GM12874 (cell line): ENCODE measurements around the gene MB21D2.

Experiments
- CTCF ChIP-seq: IDR thresholded peaks from 2 replicates; pipeline ENCODE4 v1.5.1; 2011; ENCODE audit warnings: low read depth, mild to moderate bottlenecking, control low read depth, low read length, moderate library complexity; ENCODE audit not compliant: insufficient read depth

The MB21D2 gene

GRCh38 chr3:192840143-192840836 is 77.4 kb downstream of the MB21D2 start:
- no peak for TF ChIP-seq CTCF

GRCh38 chr3:192835818-192836815 is 81.5 kb downstream of the MB21D2 start:
- no peak for TF ChIP-seq CTCF

- no peak for TF ChIP-seq CTCF
Measured at GRCh38 chr3:192834428-192834827, 83.2 kb downstream of the MB21D2 start.

- TF ChIP-seq CTCF: no peak
Measured at GRCh38 chr3:192833177-192833890, 84.3 kb downstream of the MB21D2 start.

- TF ChIP-seq CTCF: no peak
Measured at GRCh38 chr3:192831801-192832347, 85.8 kb downstream of the MB21D2 start.

- TF ChIP-seq CTCF: no peak
Measured at GRCh38 chr3:192831111-192831644, 86.5 kb downstream of the MB21D2 start.
